Activated CD4-positive, alpha-beta memory T cell treated with anti-CD3 and anti-CD28 coated beads, Interleukin-2, amount 10 ng/mL, durations not matched to agents 7 days and 5 days (primary cell): ENCODE data around the gene HEG1. TPM values are rescaled to one million over a fixed set of nuclear protein-coding genes. Genes with fewer than 3 reads are reported as not detected.

Experiments used
- CTCF ChIA-PET: fragments of 350-600 bp; sonication (Branson Sonifier 250); formaldehyde crosslinking; loops from one replicate; lab custom pipeline; 2021; ENCODE audit warnings: antibody characterized with exemption, inconsistent platforms; lab: Charles Lee
- POLR2A ChIA-PET: fragments of 350-600 bp; sonication (Branson Sonifier 250); formaldehyde crosslinking; loops from one replicate; lab custom pipeline; 2021; ENCODE audit warnings: antibody characterized with exemption; lab: Charles Lee
- DNase-seq: peaks from one replicate; pipeline ENCODE4 v3.0.0-alpha.2; 2020
- H3K27ac Mint-ChIP-seq: one replicate; pipeline ENCODE4 v1.8.0; 2021; ENCODE audit warnings: mild to moderate bottlenecking, mixed read lengths
- H3K27me3 Mint-ChIP-seq: one replicate; pipeline ENCODE4 v1.8.0; 2021; ENCODE audit warnings: mixed read lengths
- H3K36me3 Mint-ChIP-seq: one replicate; pipeline ENCODE4 v1.8.0; 2021; ENCODE audit warnings: low read depth, mixed read lengths
- H3K4me1 Mint-ChIP-seq: one replicate; pipeline ENCODE4 v1.8.0; 2021; ENCODE audit warnings: mixed read lengths
- H3K4me3 Mint-ChIP-seq: one replicate; pipeline ENCODE4 v1.8.0; 2021; ENCODE audit warnings: mild to moderate bottlenecking, mixed read lengths
- H3K9me3 Mint-ChIP-seq: one replicate; pipeline ENCODE4 v1.8.0; 2021; ENCODE audit warnings: mixed read lengths
- total RNA-seq, 2 experiments: library from RNA; stranded (reverse); gene quantifications; one replicate each; pipeline ENCODE4 v1.2.3, GENCODE V29; 2021

HEG1 gene
- total RNA-seq, 2 experiments from 2014 or later, result 26.7 to 27.7 TPM

GRCh38 chr3:125080077-125080476, 24.3 kb upstream of the HEG1 start:
- CTCF ChIA-PET, result no interaction called here
- Mint-ChIP-seq H3K36me3 (no peaks in the 10 kb centered on the region), H3K4me1 (peaks cover 5% of the 10 kb centered on the region), H3K27me3 (peaks cover 19% of the 10 kb centered on the region), H3K9me3 (no peaks in the 10 kb centered on the region), H3K4me3 (no peak overlapping the region), H3K27ac (no peak overlapping the region)
- POLR2A ChIA-PET, result no interaction called here
- DNase-seq, result no peak

GRCh38 chr3:125079675-125080045, 23.9 kb upstream of the HEG1 start:
- Mint-ChIP-seq H3K9me3 (no peaks in the 10 kb centered on the region), H3K27me3 (peaks cover 21% of the 10 kb centered on the region), H3K27ac (no peak overlapping the region), H3K4me1 (peaks cover 5% of the 10 kb centered on the region), H3K4me3 (no peak overlapping the region), H3K36me3 (no peaks in the 10 kb centered on the region)
- DNase-seq, result no peak
- POLR2A ChIA-PET, result no interaction called here
- CTCF ChIA-PET, result no interaction called here

GRCh38 chr3:125078951-125079674, 23.3 kb upstream of the HEG1 start:
- POLR2A ChIA-PET, result no interaction called here

GRCh38 chr3:125077864-125078263, 22.1 kb upstream of the HEG1 start:
- peaks cover 5% of the 10 kb centered on the region for H3K4me1 Mint-ChIP-seq
- H3K27ac Mint-ChIP-seq, result no peak overlapping the region
- ChIA-PET POLR2A (no interaction called here), CTCF (no interaction called here)
- H3K36me3 Mint-ChIP-seq, result no peaks in the 10 kb centered on the region
- H3K27me3 Mint-ChIP-seq, result peaks cover 19% of the 10 kb centered on the region
- DNase-seq, result no peak
- H3K9me3 Mint-ChIP-seq, result no peaks in the 10 kb centered on the region
- H3K4me3 Mint-ChIP-seq, result no peak overlapping the region

More at GRCh38 chr3:125078951-125079674, 23.3 kb upstream of the HEG1 start:
- Mint-ChIP-seq H3K4me1 (peaks cover 5% of the 10 kb centered on the region), H3K36me3 (no peaks in the 10 kb centered on the region), H3K4me3 (no peak overlapping the region), H3K9me3 (no peaks in the 10 kb centered on the region), H3K27ac (no peak overlapping the region), H3K27me3 (peaks cover 21% of the 10 kb centered on the region)
- DNase-seq, result no peak
- CTCF ChIA-PET, result no interaction called here

- Mint-ChIP-seq H3K27ac (no peak overlapping the region), H3K9me3 (no peaks in the 10 kb centered on the region), H3K4me1 (peaks cover 5% of the 10 kb centered on the region), H3K4me3 (no peak overlapping the region), H3K27me3 (peaks cover 13% of the 10 kb centered on the region), H3K36me3 (no peaks in the 10 kb centered on the region)
- no peak for DNase-seq
- ChIA-PET CTCF (no interaction called here), POLR2A (no interaction called here)
Measured at GRCh38 chr3:125076464-125076863, 20.7 kb upstream of the HEG1 start.

GRCh38 chr3:125075738-125076137, 19.9 kb upstream of the HEG1 start:
- Mint-ChIP-seq H3K27ac (no peak overlapping the region), H3K9me3 (no peaks in the 10 kb centered on the region), H3K27me3 (peaks cover 13% of the 10 kb centered on the region), H3K4me1 (peaks cover 5% of the 10 kb centered on the region), H3K36me3 (no peaks in the 10 kb centered on the region), H3K4me3 (no peak overlapping the region)
- CTCF ChIA-PET, result no interaction called here
- POLR2A ChIA-PET, result no interaction called here
- no peak for DNase-seq

- H3K27ac Mint-ChIP-seq, result no peak overlapping the region
- DNase-seq, result no peak
- H3K4me1 Mint-ChIP-seq, result peaks cover 12% of the 10 kb centered on the region
- peaks cover 13% of the 10 kb centered on the region for H3K27me3 Mint-ChIP-seq
- POLR2A ChIA-PET, result no interaction called here
- H3K4me3 Mint-ChIP-seq, result no peak overlapping the region
- no peaks in the 10 kb centered on the region for H3K36me3 Mint-ChIP-seq
- CTCF ChIA-PET, result no interaction called here
- H3K9me3 Mint-ChIP-seq, result no peaks in the 10 kb centered on the region
Measured at GRCh38 chr3:125073390-125073905, 17.7 kb upstream of the HEG1 start.

GRCh38 chr3:125072749-125073389, 17.1 kb upstream of the HEG1 start:
- Mint-ChIP-seq H3K4me3 (no peak overlapping the region), H3K4me1 (peaks cover 12% of the 10 kb centered on the region), H3K27me3 (peaks cover 11% of the 10 kb centered on the region), H3K27ac (no peak overlapping the region), H3K36me3 (no peaks in the 10 kb centered on the region), H3K9me3 (no peaks in the 10 kb centered on the region)
- no peak for DNase-seq
- ChIA-PET CTCF (no interaction called here), POLR2A (no interaction called here)

GRCh38 chr3:125072301-125072700, 16.5 kb upstream of the HEG1 start:
- CTCF ChIA-PET, result no interaction called here
- H3K4me3 Mint-ChIP-seq, result no peak overlapping the region
- no peak overlapping the region for H3K27ac Mint-ChIP-seq
- H3K4me1 Mint-ChIP-seq, result peaks cover 12% of the 10 kb centered on the region
- POLR2A ChIA-PET, result no interaction called here
- DNase-seq, result no peak
- H3K36me3 Mint-ChIP-seq, result no peaks in the 10 kb centered on the region
- peaks cover 12% of the 10 kb centered on the region for H3K27me3 Mint-ChIP-seq
- H3K9me3 Mint-ChIP-seq, result no peaks in the 10 kb centered on the region

GRCh38 chr3:125069968-125070745, 14.4 kb upstream of the HEG1 start:
- peaks cover 12% of the 10 kb centered on the region for H3K4me1 Mint-ChIP-seq
- DNase-seq, result no peak
- no peaks in the 10 kb centered on the region for H3K36me3 Mint-ChIP-seq
- H3K27me3 Mint-ChIP-seq, result peaks cover 16% of the 10 kb centered on the region
- no peaks in the 10 kb centered on the region for H3K9me3 Mint-ChIP-seq
- H3K4me3 Mint-ChIP-seq, result no peak overlapping the region
- CTCF ChIA-PET, result no interaction called here
- no peak overlapping the region for H3K27ac Mint-ChIP-seq
- POLR2A ChIA-PET, result no interaction called here

- CTCF ChIA-PET, result no interaction called here
- H3K27ac Mint-ChIP-seq, result no peak overlapping the region
- POLR2A ChIA-PET, result no interaction called here
Measured at GRCh38 chr3:125069452-125069851, 13.7 kb upstream of the HEG1 start.

GRCh38 chr3:125068265-125068664, 12.5 kb upstream of the HEG1 start:
- H3K27ac Mint-ChIP-seq, result no peak overlapping the region
- no peaks in the 10 kb centered on the region for H3K36me3 Mint-ChIP-seq
- ChIA-PET CTCF (no interaction called here), POLR2A (no interaction called here)
- H3K27me3 Mint-ChIP-seq, result peaks cover 24% of the 10 kb centered on the region
- H3K4me3 Mint-ChIP-seq, result no peak overlapping the region
- H3K9me3 Mint-ChIP-seq, result peaks cover 4% of the 10 kb centered on the region
- DNase-seq, result no peak
- peaks cover 12% of the 10 kb centered on the region for H3K4me1 Mint-ChIP-seq

More at GRCh38 chr3:125069452-125069851, 13.7 kb upstream of the HEG1 start:
- Mint-ChIP-seq H3K4me1 (peaks cover 12% of the 10 kb centered on the region), H3K36me3 (no peaks in the 10 kb centered on the region), H3K27me3 (peaks cover 16% of the 10 kb centered on the region), H3K4me3 (no peak overlapping the region), H3K9me3 (peaks cover 2% of the 10 kb centered on the region)
- DNase-seq, result no peak

- ChIA-PET CTCF (no interaction called here), POLR2A (no interaction called here)
- Mint-ChIP-seq H3K4me3 (no peak overlapping the region), H3K36me3 (no peaks in the 10 kb centered on the region), H3K27me3 (peaks cover 32% of the 10 kb centered on the region), H3K4me1 (peaks cover 12% of the 10 kb centered on the region), H3K9me3 (peaks cover 4% of the 10 kb centered on the region), H3K27ac (no peak overlapping the region)
- no peak for DNase-seq
Measured at GRCh38 chr3:125067225-125067624, 11.4 kb upstream of the HEG1 start.
